GM18951 (cell line): ENCODE results near the gene MUC20.
"Not testable (repeated sequence)": the region's sequence is repeated elsewhere in the genome, so short reads cannot be mapped to it uniquely, and the experiment has no call there.

Experiments
- in situ Hi-C: fragments of 300-500 bp; cut with MboI; formaldehyde crosslinking; loops from one replicate; pipeline ENCODE4 v1.12.0; 2022; ENCODE audit warnings: low sequenced_read_pairs, mixed read lengths, inconsistent platforms; ENCODE audit not compliant: unreplicated experiment

MUC20 gene, protein sequence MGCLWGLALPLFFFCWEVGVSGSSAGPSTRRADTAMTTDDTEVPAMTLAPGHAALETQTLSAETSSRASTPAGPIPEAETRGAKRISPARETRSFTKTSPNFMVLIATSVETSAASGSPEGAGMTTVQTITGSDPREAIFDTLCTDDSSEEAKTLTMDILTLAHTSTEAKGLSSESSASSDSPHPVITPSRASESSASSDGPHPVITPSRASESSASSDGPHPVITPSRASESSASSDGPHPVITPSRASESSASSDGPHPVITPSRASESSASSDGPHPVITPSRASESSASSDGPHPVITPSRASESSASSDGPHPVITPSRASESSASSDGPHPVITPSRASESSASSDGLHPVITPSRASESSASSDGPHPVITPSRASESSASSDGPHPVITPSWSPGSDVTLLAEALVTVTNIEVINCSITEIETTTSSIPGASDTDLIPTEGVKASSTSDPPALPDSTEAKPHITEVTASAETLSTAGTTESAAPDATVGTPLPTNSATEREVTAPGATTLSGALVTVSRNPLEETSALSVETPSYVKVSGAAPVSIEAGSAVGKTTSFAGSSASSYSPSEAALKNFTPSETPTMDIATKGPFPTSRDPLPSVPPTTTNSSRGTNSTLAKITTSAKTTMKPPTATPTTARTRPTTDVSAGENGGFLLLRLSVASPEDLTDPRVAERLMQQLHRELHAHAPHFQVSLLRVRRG

DNA sequence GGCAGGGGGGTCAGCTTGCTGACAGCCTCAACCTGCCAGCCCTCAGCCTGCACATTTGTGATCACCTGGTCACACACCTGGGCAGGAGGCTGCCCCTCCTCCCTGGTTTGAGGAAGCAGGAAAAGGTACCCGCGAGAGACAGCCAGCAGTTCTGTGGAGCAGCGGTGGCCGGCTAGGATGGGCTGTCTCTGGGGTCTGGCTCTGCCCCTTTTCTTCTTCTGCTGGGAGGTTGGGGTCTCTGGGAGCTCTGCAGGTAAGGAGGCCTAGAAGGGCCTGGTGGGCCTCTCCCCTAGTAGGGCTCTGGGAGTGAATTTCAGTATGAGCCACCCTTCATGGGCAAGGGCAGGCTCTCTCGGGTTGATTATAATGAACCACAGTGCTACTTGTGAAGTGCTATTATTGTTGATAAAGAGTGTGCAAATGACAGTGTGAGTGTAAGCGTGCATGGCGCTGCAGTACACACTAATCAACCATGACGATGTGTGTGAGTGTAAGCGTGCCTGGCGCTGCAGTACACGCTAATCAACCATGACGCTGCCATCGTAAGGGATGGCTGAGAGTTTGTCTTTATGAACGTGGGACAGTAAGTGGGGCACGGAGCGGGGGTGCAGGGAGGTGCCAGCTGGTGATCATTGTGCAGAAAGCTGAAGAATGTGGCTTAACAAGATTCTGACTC, at the start of gene MUC20:
Gene MUC20, plus strand, starts transcription at position 148 of the 676 bp plus-strand sequence. Its CDS starts 30 bp downstream, at position 178.
- in situ Hi-C loops, result not testable (repeated sequence)

DNA sequence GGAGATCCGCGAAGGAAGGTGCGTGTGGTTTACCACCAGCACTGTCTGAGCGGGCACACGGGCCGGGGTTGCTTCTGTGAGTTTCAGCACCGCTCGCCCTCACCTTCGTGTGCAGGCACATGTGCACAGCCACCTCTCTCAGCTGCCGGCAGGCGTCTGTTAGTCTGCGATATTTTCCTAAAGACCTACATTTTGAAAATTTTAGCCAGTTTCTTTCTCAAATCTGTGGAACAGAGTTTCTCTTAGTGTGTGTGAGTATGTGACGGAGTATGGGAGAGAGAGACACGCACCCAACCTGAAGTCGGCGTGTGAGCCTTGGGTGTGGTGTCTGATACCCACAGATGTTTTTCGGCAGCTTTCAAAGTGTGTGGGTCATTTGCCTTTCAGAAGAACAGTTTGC, 49.5 kb upstream of the MUC20 start:
- in situ Hi-C loops, result loop anchor here (10.0 kb wide), 1 partner anchor 304 kb away; no protein-coding TSS in a partner anchor

DNA sequence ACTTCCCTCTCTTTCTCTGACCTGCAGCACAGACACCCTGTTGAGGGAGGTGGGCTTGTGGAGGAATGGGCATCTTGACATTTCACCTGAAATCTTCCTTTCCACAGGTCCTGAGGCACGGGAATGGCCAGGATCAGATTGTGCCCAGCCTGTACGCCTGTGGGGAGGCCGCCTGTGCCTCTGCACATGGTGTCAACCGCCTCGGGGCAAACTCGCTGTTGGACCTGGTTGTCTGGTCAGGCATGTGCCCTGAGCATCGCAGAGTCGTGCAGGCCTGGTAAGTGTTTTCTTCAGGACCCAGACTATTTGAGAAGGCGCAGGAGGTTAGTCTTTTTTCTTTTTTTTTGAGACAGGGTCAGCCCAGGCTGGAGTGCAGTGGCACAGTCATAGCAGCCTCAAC, 47.1 kb upstream of the MUC20 start:
- in situ Hi-C loops, result loop anchor here (10.0 kb wide), 1 partner anchor 301 kb away; no protein-coding TSS in a partner anchor

DNA sequence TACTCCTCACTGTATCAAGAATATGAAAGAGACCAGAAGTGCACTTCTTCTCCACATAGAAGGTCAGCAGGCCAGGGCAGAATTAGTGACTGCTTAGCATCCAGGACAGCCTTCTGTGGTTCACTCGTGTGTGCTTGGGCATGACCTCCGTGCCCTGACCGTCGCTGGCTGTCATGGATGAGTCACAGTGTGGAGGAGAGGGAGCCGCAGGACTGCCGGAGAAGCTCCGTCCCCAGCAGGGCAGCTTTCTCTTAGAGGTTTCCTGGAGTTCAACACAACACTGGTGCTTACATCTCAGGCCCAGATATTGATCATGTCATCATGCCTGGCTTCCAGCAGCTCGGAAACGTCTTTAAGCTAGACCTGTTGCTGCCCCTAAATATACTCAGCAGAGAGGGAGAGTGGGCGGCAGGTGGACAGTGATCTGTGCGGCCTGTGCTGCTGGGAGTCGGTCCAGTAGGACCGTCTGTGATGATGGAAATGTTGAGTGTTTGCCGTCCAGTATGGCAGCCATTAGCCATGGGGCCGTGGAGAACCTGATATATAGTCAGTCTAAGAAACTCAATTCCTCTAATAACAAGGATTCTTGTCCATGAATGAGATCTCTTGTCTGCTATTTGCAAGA, 42.3 kb upstream of the MUC20 start:
- in situ Hi-C loops, result loop anchor here (10.0 kb wide), 1 partner anchor 296 kb away; no protein-coding TSS in a partner anchor

DNA sequence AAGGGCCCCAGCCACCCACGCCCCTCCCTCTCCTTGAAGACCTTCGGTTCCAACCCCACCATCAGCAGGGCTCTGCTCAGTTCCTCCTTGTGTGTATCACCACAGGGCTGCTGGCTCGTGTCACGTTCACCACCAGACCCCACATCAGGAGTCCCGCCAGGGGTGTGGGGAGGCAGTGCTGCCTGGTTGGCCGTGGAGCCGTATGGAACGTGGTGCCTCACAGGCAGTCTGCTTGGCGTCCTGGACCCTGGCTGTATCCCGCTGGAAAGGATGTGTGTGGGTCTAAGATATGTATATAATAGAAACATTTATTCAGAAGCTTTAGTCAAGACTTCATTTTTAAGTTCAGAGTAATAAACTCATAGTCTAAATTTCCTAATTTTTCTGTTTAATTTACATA, 40.1 kb upstream of the MUC20 start:
- in situ Hi-C loops, result not testable (repeated sequence)

DNA sequence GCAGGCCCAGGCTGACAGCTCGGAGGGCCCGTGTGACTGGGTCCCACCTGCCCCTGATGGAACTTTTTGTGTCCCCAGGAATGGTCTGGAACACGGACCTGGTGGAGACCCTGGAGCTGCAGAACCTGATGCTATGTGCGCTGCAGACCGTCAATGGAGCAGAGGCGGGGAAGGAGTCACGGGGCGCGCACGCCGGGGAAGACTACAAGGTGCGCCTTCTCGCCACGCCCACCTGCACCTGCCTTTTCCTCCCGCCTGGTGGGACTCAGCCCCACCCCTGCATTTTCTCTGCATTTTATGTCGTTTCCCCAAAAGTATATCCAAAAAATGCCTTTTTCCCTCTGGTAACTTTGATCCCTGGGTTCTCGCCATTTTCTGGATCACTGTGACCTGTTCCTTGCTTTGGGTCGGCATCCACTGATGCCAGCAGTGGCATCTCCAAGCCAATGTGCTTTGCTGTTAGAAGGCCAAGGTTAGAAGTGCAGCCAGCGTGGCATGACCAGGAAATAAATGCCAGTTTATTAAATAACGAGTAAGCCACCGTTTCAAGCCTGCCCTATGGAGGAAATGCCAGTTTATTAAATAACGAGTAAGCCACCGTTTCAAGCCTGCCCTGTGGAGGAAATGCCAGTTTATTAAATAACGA, 39.2 kb upstream of the MUC20 start:
- in situ Hi-C loops, result not testable (repeated sequence)

DNA sequence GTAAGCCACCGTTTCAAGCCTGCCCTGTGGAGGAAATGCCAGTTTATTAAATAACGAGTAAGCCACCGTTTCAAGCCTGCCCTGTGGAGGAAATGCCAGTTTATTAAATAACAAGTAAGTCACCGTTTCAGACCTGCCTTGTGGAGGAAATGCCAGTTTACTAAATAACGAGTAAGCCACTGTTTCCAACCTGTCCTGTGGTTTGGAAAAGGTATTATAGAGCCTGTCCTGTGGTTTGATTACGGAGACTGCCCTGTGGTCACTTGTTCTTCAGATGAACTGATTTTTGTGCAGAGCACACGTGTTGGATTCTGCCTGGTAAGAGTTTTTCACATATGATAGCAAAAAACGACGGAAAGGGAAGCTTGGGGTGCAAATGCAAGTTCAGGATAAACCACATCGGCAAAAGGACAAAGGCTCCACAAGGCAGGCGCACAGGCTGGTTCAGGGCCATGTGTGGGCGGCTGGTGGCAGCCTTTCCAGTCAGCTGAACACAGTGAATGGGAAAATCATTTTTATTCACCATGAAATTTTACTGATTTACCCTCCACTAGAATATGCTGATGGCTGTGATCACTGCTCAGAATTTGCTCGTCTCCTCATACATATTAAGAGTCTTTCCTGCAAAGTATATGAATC, 38.6 kb upstream of the MUC20 start:
- in situ Hi-C loops, result not testable (repeated sequence)

DNA sequence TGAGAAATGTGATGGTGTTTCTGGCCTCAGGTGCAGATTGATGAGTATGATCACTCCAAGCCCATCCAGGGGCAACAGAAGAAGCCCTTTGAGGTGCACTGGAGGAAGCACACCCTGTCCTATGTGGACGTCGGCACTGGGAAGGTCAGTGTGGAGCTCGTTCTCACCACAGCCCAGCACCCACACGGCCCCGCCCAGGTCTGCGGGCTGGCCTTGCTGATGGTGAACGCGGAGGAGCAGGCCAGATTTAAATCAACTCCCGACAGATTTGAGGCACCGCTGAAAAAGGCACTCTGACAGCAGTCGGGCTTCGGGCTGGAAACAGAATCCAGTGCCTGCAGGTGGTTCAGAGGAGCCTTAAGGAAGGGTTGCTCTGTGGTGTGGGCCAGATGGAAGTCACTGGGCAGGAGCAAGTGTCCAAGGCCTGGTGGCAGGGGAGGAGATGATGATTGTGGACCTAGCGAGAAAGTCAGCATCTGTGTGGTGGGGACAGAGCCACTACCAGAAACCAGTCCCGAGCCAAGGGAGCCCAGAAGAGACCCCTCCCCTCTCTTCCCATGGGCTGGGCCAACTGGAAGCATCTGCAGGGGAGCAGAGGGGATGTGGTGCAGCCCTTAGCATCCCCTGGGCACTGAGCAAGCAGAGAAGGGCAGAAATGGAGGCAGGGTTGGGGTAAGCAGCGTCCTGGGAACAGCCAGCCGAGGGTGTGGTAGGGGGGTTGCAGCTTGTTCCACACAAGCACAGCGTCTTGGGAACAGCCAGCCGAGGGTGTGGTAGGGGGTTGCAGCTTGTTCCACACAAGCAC, 36.9 kb upstream of the MUC20 start:
- in situ Hi-C loops, result not testable (repeated sequence)

DNA sequence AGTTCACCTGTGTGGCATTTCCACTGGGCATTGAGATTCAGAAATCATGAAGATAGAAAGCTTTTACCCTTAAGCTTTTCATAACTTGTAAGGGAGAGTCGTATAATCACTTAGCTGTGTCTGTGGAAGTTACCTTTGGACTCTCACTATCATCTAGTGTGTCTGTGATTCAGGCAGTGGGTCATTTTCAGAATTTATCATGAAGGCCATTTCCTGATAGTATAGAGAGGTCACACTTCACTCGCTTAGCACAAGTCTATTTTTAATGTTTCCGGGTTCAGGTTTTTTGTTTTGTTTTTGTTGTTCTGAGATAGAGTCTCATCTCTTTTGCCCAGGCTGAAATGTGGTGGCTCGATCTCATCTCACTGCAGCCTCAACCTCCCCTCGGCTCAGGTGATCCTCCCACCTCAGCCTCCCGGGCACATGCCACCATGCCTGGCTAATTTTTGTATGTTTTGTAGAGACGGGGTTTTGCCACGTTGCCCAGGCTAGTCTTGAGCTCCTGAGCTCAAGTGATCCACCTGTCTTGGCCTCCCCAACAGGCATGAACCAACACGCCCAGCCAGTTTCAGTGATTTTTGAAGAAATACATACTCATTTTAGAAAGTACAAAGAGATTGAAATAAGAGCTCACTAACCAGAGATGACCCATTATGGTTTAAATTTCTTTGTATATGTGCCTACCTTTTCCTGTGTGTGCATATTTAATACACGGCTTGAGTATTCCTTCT, 36.1 kb upstream of the MUC20 start:
- in situ Hi-C loops, result not testable (repeated sequence)

DNA sequence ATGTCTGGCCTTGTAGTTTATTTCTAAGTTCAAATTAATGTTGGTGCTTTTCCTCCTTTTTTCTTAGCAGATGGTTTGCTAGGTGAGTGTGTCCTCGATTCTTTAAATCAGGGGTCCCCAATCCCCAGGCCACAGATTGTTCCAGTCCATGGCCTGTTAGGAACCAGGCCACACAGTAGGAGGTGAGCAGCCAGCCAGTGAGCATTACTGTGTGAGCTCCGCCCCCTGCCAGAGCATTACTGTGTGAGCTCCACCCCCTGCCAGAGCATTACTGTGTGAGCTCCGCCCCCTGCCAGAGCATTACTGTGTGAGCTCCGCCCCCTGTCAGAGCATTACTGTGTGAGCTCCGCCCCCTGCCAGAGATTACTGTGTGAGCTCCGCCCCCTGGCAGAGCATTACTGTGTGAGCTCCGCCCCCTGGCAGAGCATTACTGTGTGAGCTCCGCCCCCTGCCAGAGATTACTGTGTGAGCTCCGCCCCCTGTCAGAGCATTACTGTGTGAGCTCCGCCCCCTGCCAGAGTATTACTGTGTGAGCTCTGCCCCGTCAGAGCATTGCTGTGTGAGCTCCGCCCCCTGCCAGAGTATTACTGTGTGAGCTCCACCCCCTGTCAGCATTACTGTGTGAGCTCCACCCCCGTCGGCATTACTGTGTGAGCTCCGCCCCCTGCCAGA, 34.1 kb upstream of the MUC20 start:
- in situ Hi-C loops, result not testable (repeated sequence)

DNA sequence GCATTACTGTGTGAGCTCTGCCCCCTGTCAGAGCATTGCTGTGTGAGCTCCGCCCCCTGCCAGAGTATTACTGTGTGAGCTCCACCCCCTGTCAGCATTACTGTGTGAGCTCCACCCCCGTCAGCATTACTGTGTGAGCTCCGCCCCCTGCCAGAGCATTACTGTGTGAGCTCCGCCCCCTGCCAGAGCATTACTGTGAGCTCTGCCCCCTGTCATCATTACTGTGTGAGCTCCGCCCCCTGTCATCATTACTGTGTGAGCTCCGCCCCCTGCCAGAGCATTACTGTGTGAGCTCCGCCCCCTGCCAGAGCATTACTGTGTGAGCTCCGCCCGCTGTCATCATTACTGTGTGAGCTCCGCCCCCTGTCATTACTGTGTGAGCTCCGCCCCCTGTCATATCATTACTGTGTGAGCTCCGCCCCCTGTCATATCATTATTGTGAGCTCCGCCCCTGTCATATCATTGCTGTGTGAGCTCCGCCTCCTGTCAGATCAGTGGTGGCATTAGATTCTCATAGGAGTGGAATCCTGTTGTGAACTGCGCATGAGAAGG, 33.5 kb upstream of the MUC20 start:
- in situ Hi-C loops, result not testable (repeated sequence)

DNA sequence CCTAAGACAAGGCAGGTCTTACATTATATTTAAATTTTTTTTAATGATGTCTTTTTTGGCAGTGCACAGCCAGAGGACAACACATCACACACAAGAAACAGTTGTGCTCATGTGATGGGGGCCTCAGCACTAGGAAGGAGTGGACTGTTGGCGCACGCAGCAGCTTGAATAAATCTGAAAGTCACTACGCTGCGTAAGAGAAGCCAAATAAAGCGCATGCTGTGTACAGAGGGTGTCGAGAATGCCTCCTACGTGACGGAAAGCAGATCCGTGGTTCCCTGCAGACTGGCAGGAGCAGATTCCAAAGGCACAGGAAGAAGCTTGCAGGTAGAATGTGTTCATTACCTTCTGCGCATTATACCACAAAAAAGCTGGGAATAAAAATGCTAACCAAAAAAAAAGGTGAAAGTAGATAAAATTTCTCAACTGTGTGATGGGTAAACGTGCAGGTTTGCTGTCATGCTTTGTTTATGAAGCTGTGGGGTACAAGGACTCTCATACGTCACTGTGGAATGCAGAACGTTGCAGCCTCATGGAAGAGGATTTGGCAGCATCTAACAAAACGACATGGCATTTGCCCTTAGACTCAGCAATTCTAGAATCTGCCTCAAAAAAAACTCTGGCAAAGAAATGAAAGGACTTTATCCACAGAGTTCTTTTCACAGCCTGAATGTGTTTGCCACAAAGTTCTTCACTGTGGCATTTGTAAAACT, 32.2 kb upstream of the MUC20 start:
- in situ Hi-C loops, result not testable (repeated sequence)

DNA sequence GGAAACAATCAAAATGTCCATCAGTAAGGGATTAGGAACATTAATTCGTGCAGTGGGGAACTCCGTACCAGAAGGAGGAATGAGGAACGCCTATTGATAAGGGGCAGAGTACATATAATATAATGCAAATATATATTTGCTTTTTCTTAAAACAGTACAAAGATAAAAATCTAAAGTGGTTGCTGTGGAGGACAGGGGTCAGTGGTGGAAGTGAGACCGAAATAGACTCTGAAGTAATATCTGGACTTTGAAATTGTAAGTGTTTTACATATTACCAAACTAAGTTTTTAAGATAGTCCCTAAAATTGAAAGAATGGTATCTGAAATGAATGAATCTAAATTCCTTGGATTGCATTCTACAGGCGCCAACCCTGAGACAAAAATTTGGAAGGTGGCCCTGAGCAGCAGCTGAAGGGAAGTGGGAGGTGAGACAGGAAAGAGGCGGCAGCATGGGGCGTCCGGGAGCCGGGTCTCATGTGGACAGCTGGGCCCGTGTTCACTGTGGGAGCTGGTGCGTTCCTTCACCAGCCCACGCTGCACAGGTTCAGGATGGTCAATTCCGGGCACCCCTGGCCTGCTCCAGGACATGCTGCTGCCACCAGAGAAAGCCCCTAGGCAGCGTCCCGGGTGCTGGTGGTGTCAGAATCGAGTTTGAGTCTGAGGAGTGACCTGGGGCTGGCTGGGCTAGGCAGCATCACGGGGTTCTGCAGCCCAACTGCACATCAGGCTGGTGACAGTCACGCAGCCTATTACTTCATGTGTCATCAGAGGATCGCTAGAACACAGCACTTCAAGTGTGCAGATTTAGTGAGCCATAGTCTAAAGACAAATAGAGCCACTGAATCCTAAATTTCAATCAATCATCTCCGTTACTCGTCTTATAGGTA, 31.4 kb upstream of the MUC20 start:
- in situ Hi-C loops, result loop anchor here (5.0 kb wide), 1 partner anchor 268 kb away; no protein-coding TSS in a partner anchor
